Left cardiac atrium (tissue), 2 donors: ENCODE data around the gene PGAP3. TPM values are rescaled to one million over a fixed set of nuclear protein-coding genes. Genes with fewer than 3 reads are reported as not detected.

Source experiments
- microRNA-seq, 2 donors: library from miRNA; unstranded; fragments of <30 nt; microRNA quantifications; one replicate each; pipeline ENCODE4 v1.2.0, GENCODE V29; 2020
- total RNA-seq, 2 donors: library from RNA; stranded (reverse); fragmentation: NEBNext Ultra II Directional; extraction: Animal tissue kit (Norgen Biotek cat#: 25700); gene quantifications; one replicate each; pipeline ENCODE4 v1.2.1, GENCODE V29; 2021
- donor health status: DM: no; HTN: yes; CAD: no; lungs with severe emphysema.
- donor health status: DM: yes; HTN: yes; CAD: no.

PGAP3 gene
- total RNA-seq, 2 donors from 2014 or later = 9.7 to 18.1 TPM

Small RNA genes within 50 kb of the gene (microRNA-seq; reads per million reads assigned to microRNA genes)
- 1.0 to 1.9 reads per million in 2 donors for gene MIR4728

Other genes with a start within 250 kb of the PGAP3 start
- gene MED1, start 236.8 kb downstream of the PGAP3 start, total RNA-seq = 10 to 100 TPM; 21.1 to 27.2 TPM
- 10 to 100 TPM; 23.7 to 28.6 TPM for gene CDK12, start 226.6 kb downstream of the PGAP3 start, total RNA-seq
- not detected for gene NEUROD2, start 80.1 kb downstream of the PGAP3 start, total RNA-seq
- gene PPP1R1B, start 61.1 kb downstream of the PGAP3 start, total RNA-seq = 1 to 10 TPM; 4.0 to 5.3 TPM
- 10 to 100 TPM; 22.8 to 24.8 TPM for gene STARD3, start 50.9 kb downstream of the PGAP3 start, total RNA-seq
- gene TCAP, start 22.7 kb downstream of the PGAP3 start, total RNA-seq = 1,000 to 10,000 TPM; 1,910 to 2,797 TPM
- gene PNMT, start 19.6 kb downstream of the PGAP3 start, total RNA-seq = 10 to 100 TPM in 1 of 2 donors, 1 to 10 TPM in 1; 9.7 to 11.2 TPM
- 10 to 100 TPM; 72.7 to 78.5 TPM for gene ERBB2, start 12.0 kb upstream of the PGAP3 start, total RNA-seq
- 10 to 100 TPM; 48.7 to 55.3 TPM for gene MIEN1, start 42.5 kb upstream of the PGAP3 start, total RNA-seq
- gene GRB7, start 49.9 kb upstream of the PGAP3 start, total RNA-seq = 1 to 10 TPM; 1.3 to 2.5 TPM
- 1 to 10 TPM; 1.0 to 1.7 TPM for gene IKZF3, start 176.3 kb upstream of the PGAP3 start, total RNA-seq
- not detected for gene ZPBP2, start 180.1 kb upstream of the PGAP3 start, total RNA-seq
- 1 to 10 TPM; 2.4 to 4.2 TPM for gene GSDMB, start 230.6 kb upstream of the PGAP3 start, total RNA-seq
- gene ORMDL3, start 239.5 kb upstream of the PGAP3 start, total RNA-seq = 10 to 100 TPM; 39.7 to 50.4 TPM
- gene LRRC3C, start 239.7 kb upstream of the PGAP3 start, total RNA-seq = not detected